OCI-LY3 (cell line): ENCODE measurements around the gene NAV2.

Experiments
- H2AFZ ChIP-seq: fragments of 200-600, 300-600 bp; shearing (Covaris generic); 2 replicates; pipeline ENCODE4 v1.6.0; 2014; ENCODE audit warnings: antibody characterized with exemption, low read depth, low read length
- H3K27ac ChIP-seq: fragments of 200-600, 300-600 bp; sonication (generic); 2 replicates; pipeline ENCODE4 v1.5.1; 2014; ENCODE audit warnings: mild to moderate bottlenecking, low read length, moderate library complexity, mixed read lengths
- H3K27me3 ChIP-seq: fragments of 200-600, 300-600 bp; sonication (generic); 2 replicates; pipeline ENCODE4 v1.6.1; 2014; ENCODE audit warnings: low read depth, low read length, mixed read lengths
- H3K36me3 ChIP-seq: fragments of 200-600, 300-600 bp; sonication (generic); replicated peaks from 2 replicates; pipeline ENCODE3; 2014; ENCODE audit warnings: low read depth, low read length, mixed read lengths
- H3K4me1 ChIP-seq: fragments of 300-600, 200-600 bp; sonication (generic); 2 replicates; pipeline ENCODE4 v1.6.1; 2014; ENCODE audit warnings: low read length, mixed read lengths
- H3K4me2 ChIP-seq: fragments of 200-600, 300-600 bp; sonication (generic); 2 replicates; pipeline ENCODE4 v1.6.1; 2014; ENCODE audit warnings: low read length, mixed read lengths
- H3K4me3 ChIP-seq: fragments of 300-600, 200-600 bp; sonication (generic); 2 replicates; pipeline ENCODE4 v1.5.1; 2014; ENCODE audit warnings: antibody characterized with exemption, mild to moderate bottlenecking, low read length, moderate library complexity
- H3K79me2 ChIP-seq: fragments of 300-600, 200-600 bp; shearing (Covaris generic); 2 replicates; pipeline ENCODE4 v1.6.1; 2014; ENCODE audit warnings: mild to moderate bottlenecking, low read length, mixed read lengths
- H3K9ac ChIP-seq: fragments of 300-600, 200-600 bp; shearing (Covaris generic); 2 replicates; pipeline ENCODE4 v1.6.0; 2014; ENCODE audit warnings: mild to moderate bottlenecking, low read length, moderate library complexity
- H3K9me3 ChIP-seq: fragments of 200-600, 300-600 bp; shearing (Covaris generic); 2 replicates; pipeline ENCODE4 v1.6.1; 2014; ENCODE audit warnings: low read length, mixed read lengths; ENCODE audit not compliant: insufficient read depth
- H4K20me1 ChIP-seq: fragments of 200-600, 300-600 bp; sonication (generic); 2 replicates; pipeline ENCODE4 v1.6.1; 2016; ENCODE audit warnings: low read length, mixed read lengths; ENCODE audit not compliant: insufficient read depth
- EZH2phosphoT487 ChIP-seq: fragments of 200-600 bp; shearing (Covaris generic); IDR thresholded peaks from 2 replicates; pipeline ENCODE4 v1.6.1; 2018; ENCODE audit warnings: antibody characterized with exemption, mixed run types, low read depth
- TF ChIP-seq, protein P1 (sequence below): fragments of 200-600, 300-600 bp; sonication (generic); IDR thresholded peaks from 2 replicates; pipeline ENCODE4 v1.5.1; 2014; ENCODE audit warnings: antibody characterized with exemption, low read length, low read depth

The NAV2 gene

DNA sequence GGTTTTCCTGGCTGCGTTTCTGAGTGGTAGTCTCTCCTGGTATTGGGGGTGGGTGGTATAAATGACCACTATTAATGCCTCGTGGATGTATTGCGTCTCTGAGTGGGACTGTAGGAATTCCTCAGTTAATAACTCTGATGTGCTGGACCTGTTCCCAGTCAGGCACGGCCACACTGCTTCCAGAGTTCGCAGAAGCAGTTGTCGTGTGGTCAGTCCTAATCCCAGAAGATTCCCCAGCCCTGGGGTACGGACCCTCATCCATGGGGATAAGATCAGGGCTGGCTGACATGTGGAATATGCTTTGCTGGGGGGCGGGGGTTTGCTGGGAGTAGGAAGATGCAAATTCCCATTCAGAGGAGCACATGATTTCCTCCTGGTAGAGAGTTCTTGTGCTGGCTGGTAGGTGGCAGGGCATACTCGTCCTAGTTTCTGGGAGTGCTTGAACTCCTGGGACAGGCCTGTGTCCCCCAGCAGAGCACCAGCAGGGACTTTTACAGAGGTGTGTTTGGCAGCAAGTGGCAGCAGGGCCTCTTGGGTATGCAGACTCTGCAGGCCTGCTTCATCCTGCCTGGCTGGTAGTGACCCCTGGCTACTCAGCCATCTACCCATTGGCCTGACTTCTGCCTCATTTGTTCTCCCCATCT, 157.4 kb downstream of the NAV2 start:
- Histone ChIP-seq H2AFZ (no peak overlapping the region), H3K27ac (no peak overlapping the region), H3K79me2 (no peaks in the 10 kb centered on the region), H3K4me3 (no peak overlapping the region), H3K36me3 (no peaks in the 10 kb centered on the region), H3K4me1 (no peaks in the 10 kb centered on the region), H3K9me3 (no peaks in the 10 kb centered on the region), H3K27me3 (peaks cover 43% of the 10 kb centered on the region), H3K9ac (no peak overlapping the region), H4K20me1 (no peaks in the 10 kb centered on the region), H3K4me2 (no peak overlapping the region)
- TF ChIP-seq EZH2phosphoT487: no peak
- TF ChIP-seq, protein P1, sequence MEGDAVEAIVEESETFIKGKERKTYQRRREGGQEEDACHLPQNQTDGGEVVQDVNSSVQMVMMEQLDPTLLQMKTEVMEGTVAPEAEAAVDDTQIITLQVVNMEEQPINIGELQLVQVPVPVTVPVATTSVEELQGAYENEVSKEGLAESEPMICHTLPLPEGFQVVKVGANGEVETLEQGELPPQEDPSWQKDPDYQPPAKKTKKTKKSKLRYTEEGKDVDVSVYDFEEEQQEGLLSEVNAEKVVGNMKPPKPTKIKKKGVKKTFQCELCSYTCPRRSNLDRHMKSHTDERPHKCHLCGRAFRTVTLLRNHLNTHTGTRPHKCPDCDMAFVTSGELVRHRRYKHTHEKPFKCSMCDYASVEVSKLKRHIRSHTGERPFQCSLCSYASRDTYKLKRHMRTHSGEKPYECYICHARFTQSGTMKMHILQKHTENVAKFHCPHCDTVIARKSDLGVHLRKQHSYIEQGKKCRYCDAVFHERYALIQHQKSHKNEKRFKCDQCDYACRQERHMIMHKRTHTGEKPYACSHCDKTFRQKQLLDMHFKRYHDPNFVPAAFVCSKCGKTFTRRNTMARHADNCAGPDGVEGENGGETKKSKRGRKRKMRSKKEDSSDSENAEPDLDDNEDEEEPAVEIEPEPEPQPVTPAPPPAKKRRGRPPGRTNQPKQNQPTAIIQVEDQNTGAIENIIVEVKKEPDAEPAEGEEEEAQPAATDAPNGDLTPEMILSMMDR: no peak

DNA sequence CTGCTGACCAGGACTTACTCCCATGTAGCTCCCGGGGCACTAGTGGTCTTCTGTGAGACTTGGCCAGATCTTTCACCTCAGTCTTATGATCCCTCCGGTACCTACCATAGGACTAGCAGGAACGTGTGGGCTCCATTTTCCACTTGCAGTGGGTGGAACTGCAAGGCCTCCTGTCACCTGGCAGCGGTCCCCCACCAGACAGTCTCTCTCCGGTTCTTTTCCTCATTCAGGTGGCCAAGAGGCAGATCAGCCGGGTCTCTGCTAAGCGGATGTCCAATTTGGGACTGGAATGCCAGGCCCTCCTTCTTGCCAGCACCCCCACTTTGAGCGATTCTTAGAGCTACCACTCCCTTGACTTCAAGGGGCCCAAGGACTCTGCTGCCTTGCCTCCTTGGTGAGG, 158.9 kb downstream of the NAV2 start:
- H3K4me1 ChIP-seq: no peaks in the 10 kb centered on the region
- peaks cover 39% of the 10 kb centered on the region for H3K27me3 ChIP-seq
- no peaks in the 10 kb centered on the region for H3K79me2 ChIP-seq
- H3K9ac ChIP-seq: no peak overlapping the region
- H3K36me3 ChIP-seq: no peaks in the 10 kb centered on the region
- H3K4me2 ChIP-seq: no peak overlapping the region
- no peaks in the 10 kb centered on the region for H3K9me3 ChIP-seq
- H2AFZ ChIP-seq: no peak overlapping the region
- H3K27ac ChIP-seq: no peak overlapping the region
- TF ChIP-seq, protein P1: no peak
- no peak for TF ChIP-seq EZH2phosphoT487
- no peak overlapping the region for H3K4me3 ChIP-seq
- no peaks in the 10 kb centered on the region for H4K20me1 ChIP-seq

- H3K9ac ChIP-seq: no peak overlapping the region
- H3K4me1 ChIP-seq: no peaks in the 10 kb centered on the region
- H3K36me3 ChIP-seq: no peaks in the 10 kb centered on the region
- peaks cover 33% of the 10 kb centered on the region for H3K27me3 ChIP-seq
- no peak overlapping the region for H3K4me2 ChIP-seq
- no peak overlapping the region for H3K27ac ChIP-seq
- H2AFZ ChIP-seq: no peak overlapping the region
- H3K4me3 ChIP-seq: no peak overlapping the region
- H3K9me3 ChIP-seq: no peaks in the 10 kb centered on the region
- H3K79me2 ChIP-seq: no peaks in the 10 kb centered on the region
- TF ChIP-seq, protein P1: no peak
- no peak for TF ChIP-seq EZH2phosphoT487
- H4K20me1 ChIP-seq: no peaks in the 10 kb centered on the region
These were observed 160.0 kb downstream of the NAV2 start for GRCh38 chr11:19872512-19873145.

- no peaks in the 10 kb centered on the region for H4K20me1 ChIP-seq
- TF ChIP-seq, protein P1: no peak
- TF ChIP-seq EZH2phosphoT487: no peak
- H3K4me2 ChIP-seq: no peak overlapping the region
- no peak overlapping the region for H2AFZ ChIP-seq
- H3K4me3 ChIP-seq: no peak overlapping the region
- H3K4me1 ChIP-seq: no peaks in the 10 kb centered on the region
- no peaks in the 10 kb centered on the region for H3K79me2 ChIP-seq
- no peak overlapping the region for H3K9ac ChIP-seq
- H3K36me3 ChIP-seq: no peaks in the 10 kb centered on the region
- H3K27ac ChIP-seq: no peak overlapping the region
- H3K9me3 ChIP-seq: no peaks in the 10 kb centered on the region
- peaks cover 22% of the 10 kb centered on the region for H3K27me3 ChIP-seq
These were observed 161.1 kb downstream of the NAV2 start for GRCh38 chr11:19873730-19874129.
